Endometrial microvascular endothelial cells (primary cell): ENCODE data around the gene KCNMB1. TPM values are rescaled to one million over a fixed set of nuclear protein-coding genes. Genes with fewer than 3 reads are reported as not detected.

Experiments used
- in situ Hi-C: cut with HindIII; loops from 2 replicates; pipeline ENCODE4 v1.10.0; 2017; ENCODE audit warnings: low sequenced_read_pairs, low pct_unique_long_range_greater_than_20kb; ENCODE audit errors: inconsistent ontology term
- total RNA-seq: library from RNA; depleted of rRNA; stranded (reverse); fragments of >200 nt; gene quantifications from one replicate; pipeline ENCODE4 v1.2.3, GENCODE V29; 2015; ENCODE audit errors: inconsistent ontology term

KCNMB1 gene
- 0.09 TPM for total RNA-seq

- in situ Hi-C loops, result no loop called here
These were observed at the start of gene KCNMB1 for GRCh38 chr5:170388818-170389549. Gene KCNMB1 (minus strand): TSS chr5:170389367. CDS start chr5:170385447, 3,920 bp downstream.

DNA sequence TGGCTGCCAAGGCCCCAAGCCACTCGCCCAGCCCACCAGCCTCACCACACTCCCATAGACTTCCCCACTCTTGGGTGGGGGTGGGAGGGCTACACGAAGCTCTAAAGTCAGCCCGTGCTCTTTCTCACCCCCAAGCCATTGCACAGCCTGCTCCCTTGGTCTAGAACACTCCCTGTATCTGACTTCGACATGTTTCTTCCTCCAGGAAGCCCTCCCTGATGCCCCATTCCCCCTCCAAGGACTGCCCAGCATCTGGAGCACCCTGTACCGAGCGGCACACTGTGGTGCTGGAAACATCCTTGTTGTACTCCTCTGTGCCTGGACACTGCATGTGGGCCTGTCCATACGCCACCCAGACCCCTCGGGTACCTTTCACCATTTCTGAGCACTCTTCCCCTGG lies 49.4 kb upstream of the KCNMB1 start:
- in situ Hi-C loops, result no loop called here

DNA sequence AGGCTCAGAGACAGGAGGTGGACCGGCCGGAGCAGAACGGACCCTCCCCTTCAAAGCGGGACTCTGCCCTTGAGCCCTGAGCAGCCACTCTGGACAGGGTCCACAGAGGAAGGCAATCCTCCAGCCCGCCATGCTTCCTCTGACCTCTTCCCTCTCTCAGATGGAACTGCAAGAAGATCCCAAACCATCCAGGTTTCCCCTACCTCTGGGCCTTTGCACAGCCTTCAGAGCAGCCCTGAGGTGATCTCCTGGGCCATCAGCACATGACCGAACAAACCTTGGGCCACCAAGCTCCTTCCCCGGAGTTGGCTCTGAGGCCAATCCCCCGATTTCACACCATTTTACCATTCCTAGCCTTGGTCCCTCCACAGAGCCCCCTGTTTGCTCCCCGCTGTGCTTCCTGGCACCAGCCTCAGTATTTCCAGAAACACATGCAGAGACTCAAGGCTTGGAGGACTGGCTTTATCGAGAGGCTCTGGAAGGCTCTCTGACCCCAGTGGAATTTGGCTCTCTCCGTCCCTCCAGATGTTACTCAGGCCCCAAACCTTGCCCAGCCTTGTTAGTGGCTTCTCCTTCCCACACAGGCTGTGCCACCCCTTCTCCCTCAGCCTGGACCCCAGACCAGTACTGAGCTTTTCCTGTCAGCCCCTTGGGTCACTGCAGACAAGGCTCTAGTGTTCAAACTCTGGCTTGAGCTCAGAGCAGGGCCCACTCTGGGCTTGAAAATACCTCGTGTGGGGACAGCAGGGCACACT lies 48.6 kb upstream of the KCNMB1 start:
- in situ Hi-C loops, result no loop called here

DNA sequence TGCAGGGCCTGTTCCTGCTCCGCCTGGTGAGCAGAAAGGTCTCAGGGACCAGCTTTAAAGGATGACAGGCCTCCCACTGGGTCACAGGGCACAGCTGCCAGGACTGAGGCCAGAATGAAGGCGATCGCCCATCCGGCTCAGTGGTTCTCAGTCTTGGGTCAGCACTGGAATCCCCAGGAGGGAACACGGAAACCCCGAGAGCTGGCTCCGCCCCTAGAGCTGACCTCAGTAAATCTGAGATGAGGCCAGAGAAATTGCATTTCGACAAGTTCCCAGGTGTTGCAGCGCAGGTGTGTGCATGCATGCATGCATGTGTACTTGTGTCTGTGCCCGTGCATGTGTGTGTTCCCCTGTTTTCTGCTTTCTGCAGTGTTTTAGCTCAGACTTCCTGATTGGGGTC lies 47.2 kb upstream of the KCNMB1 start:
- in situ Hi-C loops, result no loop called here

DNA sequence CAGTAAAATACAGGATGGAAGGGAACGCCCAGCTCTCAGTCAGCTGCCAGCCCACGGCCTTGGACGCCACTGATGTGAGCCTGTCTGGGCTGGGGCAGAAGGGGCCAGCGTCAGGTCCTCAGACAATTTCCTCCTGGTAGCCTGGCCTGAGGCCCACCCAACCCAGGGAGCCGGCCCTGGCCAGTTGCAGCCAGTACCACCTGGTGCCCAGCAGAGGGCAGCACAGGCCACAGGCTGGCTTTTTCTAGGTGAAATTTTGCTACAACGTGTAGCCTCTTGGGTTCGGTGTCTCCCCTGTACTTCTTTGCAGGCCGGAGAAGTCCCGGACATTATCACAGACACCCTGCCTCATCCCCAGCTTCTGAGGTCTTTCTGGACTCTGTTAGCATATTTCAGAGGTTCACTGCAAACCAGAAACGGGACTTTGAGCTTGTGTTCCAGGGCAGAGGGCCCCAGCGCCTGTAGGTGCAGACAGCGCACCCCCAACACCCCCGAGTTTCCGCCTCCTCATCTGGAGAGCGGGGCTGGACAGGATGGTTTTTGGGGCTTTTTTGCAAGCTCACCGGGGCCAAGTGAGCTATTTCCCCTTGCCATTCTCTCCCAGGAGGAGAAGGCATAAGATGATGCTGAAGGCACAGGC lies 45.9 kb upstream of the KCNMB1 start:
- in situ Hi-C loops, result no loop called here

- in situ Hi-C loops, result no loop called here
These were observed 43.5 kb upstream of the KCNMB1 start for GRCh38 chr5:170432669-170433068.

DNA sequence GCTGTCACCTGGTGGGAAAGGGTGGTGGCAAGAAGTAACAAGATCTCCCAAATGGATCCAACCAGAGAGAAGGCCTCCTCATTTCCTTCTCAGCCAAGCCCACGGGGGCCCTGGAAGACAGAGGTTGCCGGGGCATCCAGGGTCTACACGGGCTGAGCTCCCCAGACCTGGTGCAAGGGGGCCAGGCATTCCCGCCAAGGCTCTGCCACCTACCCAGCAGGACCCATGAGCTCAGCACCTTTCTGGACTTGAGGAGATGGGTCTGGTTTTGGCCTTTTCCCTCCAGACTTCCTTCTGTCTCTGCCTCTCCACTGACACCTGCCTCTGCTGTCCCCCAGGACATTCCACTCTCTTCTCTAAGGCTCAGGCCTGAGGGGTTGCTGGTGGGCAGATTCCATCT lies 42.4 kb upstream of the KCNMB1 start:
- in situ Hi-C loops, result no loop called here

DNA sequence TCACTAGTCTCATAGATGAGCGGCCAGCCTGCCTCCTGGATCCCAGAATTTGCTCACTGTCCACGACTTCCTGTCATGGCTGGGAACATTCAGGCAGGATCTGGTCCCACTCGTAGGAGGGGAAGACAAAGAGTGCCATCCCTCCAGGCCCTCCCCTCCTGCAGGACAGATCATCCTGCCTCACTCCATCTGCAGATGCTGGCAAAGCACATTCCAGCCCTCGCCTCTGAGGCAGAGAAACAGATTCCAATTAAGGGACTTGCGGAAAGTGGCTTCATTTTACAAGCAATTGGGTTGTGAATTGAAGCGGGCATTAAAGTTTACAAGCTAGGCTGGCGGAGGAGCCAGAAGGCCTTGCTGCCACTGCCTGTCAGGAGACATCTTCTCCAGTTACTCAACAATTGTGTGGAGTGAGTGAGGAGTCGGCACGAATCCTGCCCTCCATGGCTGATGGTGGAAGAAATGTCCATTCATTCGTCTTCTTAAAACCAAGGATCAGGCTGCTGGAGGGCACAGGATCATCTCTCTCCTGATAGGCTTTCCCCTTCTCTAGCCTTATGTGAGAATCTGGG lies 41.8 kb upstream of the KCNMB1 start:
- in situ Hi-C loops, result no loop called here

- in situ Hi-C loops, result no loop called here
These were observed 41.1 kb upstream of the KCNMB1 start for GRCh38 chr5:170430256-170430655.

DNA sequence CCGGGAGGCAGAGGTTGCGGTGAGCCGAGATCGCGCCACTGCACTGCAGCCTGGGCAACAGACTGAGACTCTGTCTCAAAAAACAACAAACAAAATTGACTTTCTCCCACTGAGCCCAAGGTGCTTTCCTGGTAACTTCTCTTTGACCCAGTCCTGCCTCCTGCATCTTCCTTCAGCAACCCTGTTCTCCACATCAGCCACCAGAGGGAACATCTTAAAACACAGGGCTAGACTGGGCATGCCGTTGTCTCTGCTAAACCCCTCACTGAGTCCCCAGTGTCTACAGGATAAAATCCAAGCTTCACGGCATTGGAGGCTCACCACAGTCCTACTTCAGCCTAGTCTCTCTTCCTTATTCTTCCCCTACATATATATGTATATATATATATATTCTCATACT lies 39.8 kb upstream of the KCNMB1 start:
- in situ Hi-C loops, result no loop called here

DNA sequence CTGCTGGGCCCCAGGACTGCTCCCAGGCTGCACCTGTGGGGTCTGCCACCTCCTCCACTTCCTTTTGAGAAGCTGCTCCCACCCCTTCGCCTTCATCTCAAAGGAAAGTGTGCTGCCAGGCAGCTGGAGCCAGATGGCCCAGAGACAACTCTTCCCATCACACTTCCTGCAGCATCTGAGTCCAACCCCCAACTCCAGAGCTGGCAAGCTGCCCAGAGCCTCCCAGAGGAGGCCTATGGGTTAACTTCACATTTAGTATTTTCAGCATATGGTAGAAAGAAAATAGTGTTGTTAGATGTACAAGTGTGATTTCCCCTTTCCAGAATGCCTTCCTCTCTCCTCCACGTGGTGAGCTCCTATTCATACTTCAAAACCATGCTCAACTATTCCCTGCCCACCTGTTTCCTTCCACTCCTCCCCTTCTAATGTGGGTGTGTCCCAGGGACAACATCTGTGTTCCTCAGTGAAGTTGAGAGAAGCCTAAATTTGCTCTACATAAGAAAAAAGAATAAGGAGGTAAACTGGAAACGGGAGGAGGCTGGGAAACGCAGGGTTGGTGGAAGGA lies 38.6 kb upstream of the KCNMB1 start:
- in situ Hi-C loops, result no loop called here

DNA sequence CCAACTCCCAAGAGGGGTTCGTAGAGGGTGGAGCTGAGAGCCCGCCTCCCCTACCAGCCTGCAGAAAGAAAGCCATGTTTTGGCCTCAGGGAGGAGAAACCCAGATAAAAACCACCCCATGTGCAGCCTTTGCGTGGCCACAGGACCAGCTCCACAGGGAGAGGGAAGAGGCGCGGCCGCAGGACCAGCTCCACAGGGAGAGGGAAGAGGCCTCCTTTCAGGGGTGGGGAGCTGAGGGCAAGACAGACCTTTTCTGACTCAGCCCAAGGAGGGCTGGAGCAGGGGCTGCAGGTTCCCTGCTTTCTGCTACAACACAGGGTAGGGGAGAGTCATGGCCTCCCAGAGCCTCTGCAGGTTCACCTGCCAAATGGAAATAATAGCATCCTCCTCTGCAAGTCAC lies 37.6 kb upstream of the KCNMB1 start:
- in situ Hi-C loops, result no loop called here

- in situ Hi-C loops, result no loop called here
These were observed 37.1 kb upstream of the KCNMB1 start for GRCh38 chr5:170426149-170426767.

DNA sequence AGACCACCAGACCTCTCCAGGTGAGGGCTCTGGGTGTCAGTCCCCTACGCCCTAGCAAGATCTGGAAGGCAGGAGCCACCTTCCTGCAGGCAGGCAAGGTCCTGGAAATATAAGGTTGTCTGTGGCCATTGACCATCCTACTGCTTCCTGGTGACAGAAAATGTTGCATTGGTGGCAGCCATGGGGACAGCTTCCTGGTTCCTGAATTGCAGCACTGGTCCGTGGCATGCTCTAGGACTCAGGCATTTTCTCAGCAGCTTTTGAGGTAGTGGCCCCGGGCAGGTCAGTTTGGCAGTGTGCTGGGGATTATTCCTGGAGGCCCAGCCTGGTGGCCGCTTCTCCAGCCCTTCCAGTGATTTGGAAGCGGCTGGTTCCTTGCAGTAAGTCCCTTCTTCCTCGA lies 36.6 kb upstream of the KCNMB1 start:
- in situ Hi-C loops, result no loop called here

GRCh38 chr5:170424629-170425028 lies 35.5 kb upstream of the KCNMB1 start:
- in situ Hi-C loops, result no loop called here

DNA sequence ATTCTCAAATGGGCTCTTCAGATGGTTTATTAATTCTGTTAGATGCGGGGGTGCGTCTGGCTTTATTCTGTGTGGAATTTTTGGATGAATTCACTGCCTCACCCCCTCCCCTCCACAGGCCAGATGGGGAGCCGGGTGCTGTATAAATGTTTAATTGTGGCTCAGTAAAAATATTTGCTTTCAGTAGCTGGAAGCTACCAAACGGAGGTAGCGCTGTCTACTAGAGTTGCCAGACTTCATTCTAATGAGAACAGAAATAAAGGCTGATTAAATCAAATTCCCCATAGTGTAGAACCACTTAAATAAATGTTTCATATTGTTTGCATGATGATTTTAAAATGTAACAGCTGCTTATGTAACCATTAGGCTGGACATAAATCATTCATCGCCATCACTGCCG lies 34.5 kb upstream of the KCNMB1 start:
- in situ Hi-C loops, result no loop called here

DNA sequence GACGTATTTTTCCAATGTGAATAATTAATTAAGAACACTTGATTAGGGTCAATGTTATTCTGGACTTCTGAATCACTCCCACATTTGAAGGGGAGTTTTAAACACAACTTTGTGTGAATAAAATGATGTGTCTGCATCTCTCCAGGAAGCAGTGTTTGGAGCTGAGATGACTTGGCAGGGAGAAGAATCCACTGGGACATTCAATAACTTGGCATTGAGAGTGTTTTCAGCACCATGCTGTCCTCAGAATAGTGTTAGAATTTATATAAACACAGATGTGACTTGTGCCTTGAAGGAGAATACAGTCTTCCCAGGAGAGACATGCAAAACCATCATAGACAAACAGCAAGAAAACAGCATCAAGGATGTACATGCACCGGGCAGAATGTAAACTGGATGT lies 32.7 kb upstream of the KCNMB1 start:
- in situ Hi-C loops, result no loop called here

DNA sequence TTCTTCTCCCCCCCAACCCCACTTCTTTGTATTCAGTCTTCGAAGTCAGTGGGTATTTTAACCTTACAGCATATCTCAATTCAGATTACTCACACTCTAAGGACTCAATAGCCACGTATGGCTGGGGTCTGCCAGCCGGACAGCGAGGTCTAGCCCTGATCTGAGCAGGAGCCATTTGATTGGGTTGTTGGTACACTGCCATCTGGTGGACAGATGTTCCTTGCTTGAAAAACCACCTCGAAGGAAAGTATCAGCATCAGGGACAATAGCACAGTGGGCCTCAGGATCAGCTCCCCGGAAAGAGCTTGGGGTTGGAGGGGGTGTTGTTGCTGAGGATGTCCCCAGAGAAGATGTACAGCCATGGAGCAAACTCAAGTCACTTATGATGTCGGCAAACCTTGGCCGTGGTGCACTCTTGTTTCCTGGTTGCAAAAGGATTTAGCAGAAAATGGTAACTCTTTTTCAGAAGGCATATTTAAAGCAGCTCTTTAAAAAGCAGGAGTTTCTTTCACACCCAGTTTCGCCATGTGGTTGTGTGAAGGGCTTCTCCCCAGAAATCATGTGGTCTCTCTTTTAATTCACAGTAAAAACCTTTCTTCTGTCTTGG lies 31.7 kb upstream of the KCNMB1 start:
- in situ Hi-C loops, result no loop called here

- in situ Hi-C loops, result no loop called here
These were observed 30.5 kb upstream of the KCNMB1 start for GRCh38 chr5:170419643-170420042.
